ENCODE data around the gene UBA52.
A peak's percentile ranks its signal among the peaks of the same experiment; 100 is the strongest.
"Not testable (repeated sequence)": the region's sequence is repeated elsewhere in the genome, so short reads cannot be mapped to it uniquely, and the experiment has no call there.

Gene UBA52

GRCh38 chr19:18593367-18594095 lies 21.9 kb downstream of the UBA52 start:
- DNase-seq: no peak

- peak; percentile 74 for DNase-seq
Observed at GRCh38 chr19:18594096-18594823, 22.6 kb downstream of the UBA52 start.

- no peak for DNase-seq
Observed at GRCh38 chr19:18594824-18595373, 23.2 kb downstream of the UBA52 start.

GRCh38 chr19:18595475-18595874 lies 23.8 kb downstream of the UBA52 start:
- DNase-seq: no peak

GRCh38 chr19:18596752-18597157 lies 25.1 kb downstream of the UBA52 start:
- peak; percentile 47 for DNase-seq

- DNase-seq: no peak
Observed at GRCh38 chr19:18597809-18598660, 26.4 kb downstream of the UBA52 start.

- DNase-seq: no peak
Observed at GRCh38 chr19:18599485-18599884, 27.8 kb downstream of the UBA52 start.

- DNase-seq: not testable (repeated sequence)
Observed at GRCh38 chr19:18600692-18601397, 29.2 kb downstream of the UBA52 start.

- DNase-seq: no peak
Observed at GRCh38 chr19:18601875-18602274, 30.2 kb downstream of the UBA52 start.

GRCh38 chr19:18603255-18603957 lies 31.7 kb downstream of the UBA52 start:
- no peak for DNase-seq

GRCh38 chr19:18603958-18604819 lies 32.5 kb downstream of the UBA52 start:
- no peak for DNase-seq

GRCh38 chr19:18604820-18605159 lies 33.1 kb downstream of the UBA52 start:
- no peak for DNase-seq

GRCh38 chr19:18605196-18605545 lies 33.5 kb downstream of the UBA52 start:
- no peak for DNase-seq

- DNase-seq: no peak
Observed at GRCh38 chr19:18605546-18606280, 34.1 kb downstream of the UBA52 start.

GRCh38 chr19:18606281-18607225 lies 34.9 kb downstream of the UBA52 start, which contains the start of gene CRLF1:
Gene CRLF1 (minus strand): TSS chr19:18606799. CDS start chr19:18606656, 143 bp downstream.
- DNase-seq: no peak

GRCh38 chr19:18607226-18608101 lies 35.8 kb downstream of the UBA52 start:
- DNase-seq: no peak

- DNase-seq: no peak
Observed at GRCh38 chr19:18608102-18608804, 36.6 kb downstream of the UBA52 start.

Data from CD4-positive, alpha-beta T cell treated with Interleukin-15 for 1 hour (primary cell).